Ishikawa (cell line): ENCODE results near the gene CSNK1E.

Experiments used
- CEBPB ChIP-seq: IDR thresholded peaks from 2 replicates; pipeline ENCODE4 v1.6.1; 2012
- CREB1 ChIP-seq: IDR thresholded peaks from 2 replicates; pipeline ENCODE4 v1.6.1; 2012; ENCODE audit warnings: low read depth
- EGR1 ChIP-seq: IDR thresholded peaks from 2 replicates; pipeline ENCODE4 v1.6.1; 2012
- EP300 ChIP-seq: IDR thresholded peaks from 2 replicates; pipeline ENCODE4 v1.6.1; 2012; ENCODE audit warnings: borderline replicate concordance
- FOXM1 ChIP-seq: IDR thresholded peaks from 2 replicates; pipeline ENCODE4 v1.6.1; 2012; ENCODE audit warnings: low read depth, borderline replicate concordance
- NFIC ChIP-seq: IDR thresholded peaks from 2 replicates; pipeline ENCODE4 v1.6.1; 2012
- RAD21 ChIP-seq: IDR thresholded peaks from 2 replicates; pipeline ENCODE4 v1.6.1; 2012; ENCODE audit warnings: low read depth
- TAF1 ChIP-seq: IDR thresholded peaks from 2 replicates; pipeline ENCODE4 v1.6.1; 2012; ENCODE audit warnings: low read depth, mild to moderate bottlenecking
- TCF12 ChIP-seq: IDR thresholded peaks from 2 replicates; pipeline ENCODE4 v1.6.1; 2012; ENCODE audit warnings: low read depth
- TEAD4 ChIP-seq: IDR thresholded peaks from 2 replicates; pipeline ENCODE4 v1.6.1; 2012
- YY1 ChIP-seq: IDR thresholded peaks from 2 replicates; pipeline ENCODE4 v1.6.1; 2012; ENCODE audit warnings: low read depth
- ZBTB7A ChIP-seq: IDR thresholded peaks from 2 replicates; pipeline ENCODE4 v1.6.1; 2012; ENCODE audit warnings: low read depth
- TF ChIP-seq, protein P1 (sequence below): IDR thresholded peaks from 2 replicates; pipeline ENCODE4 v1.6.1; 2012
- TF ChIP-seq, protein P2 (sequence below): IDR thresholded peaks from 2 replicates; pipeline ENCODE4 v1.6.1; 2012
- TF ChIP-seq, protein P3 (sequence below): IDR thresholded peaks from 2 replicates; pipeline ENCODE4 v1.6.1; 2012; ENCODE audit warnings: low read depth, mild to moderate bottlenecking

CSNK1E gene

DNA sequence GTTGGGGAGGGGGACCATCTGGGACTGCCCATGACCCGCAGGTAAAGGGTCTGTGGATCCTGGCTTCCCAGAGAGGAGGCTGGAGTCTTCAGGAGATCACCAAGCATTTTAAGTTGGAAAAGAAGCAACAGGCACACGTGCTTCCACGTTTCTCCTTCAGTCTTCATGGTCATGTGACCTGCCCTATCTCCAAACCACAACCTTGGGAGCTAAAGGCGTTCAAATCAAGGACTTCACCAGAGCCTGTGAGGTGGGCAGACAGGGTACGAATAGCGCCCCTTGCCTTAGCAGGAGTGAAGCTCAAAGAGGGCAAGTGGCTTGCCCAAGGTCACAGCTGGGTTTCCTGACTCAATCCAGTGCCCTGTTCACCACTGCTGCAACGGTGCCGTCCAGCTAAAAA is 51.1 kb downstream of the CSNK1E start:
- no peak for TF ChIP-seq EP300
- TF ChIP-seq, protein P1, sequence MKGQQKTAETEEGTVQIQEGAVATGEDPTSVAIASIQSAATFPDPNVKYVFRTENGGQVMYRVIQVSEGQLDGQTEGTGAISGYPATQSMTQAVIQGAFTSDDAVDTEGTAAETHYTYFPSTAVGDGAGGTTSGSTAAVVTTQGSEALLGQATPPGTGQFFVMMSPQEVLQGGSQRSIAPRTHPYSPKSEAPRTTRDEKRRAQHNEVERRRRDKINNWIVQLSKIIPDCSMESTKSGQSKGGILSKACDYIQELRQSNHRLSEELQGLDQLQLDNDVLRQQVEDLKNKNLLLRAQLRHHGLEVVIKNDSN: peak; percentile 54; the same call in 1 of the 2 replicates

DNA sequence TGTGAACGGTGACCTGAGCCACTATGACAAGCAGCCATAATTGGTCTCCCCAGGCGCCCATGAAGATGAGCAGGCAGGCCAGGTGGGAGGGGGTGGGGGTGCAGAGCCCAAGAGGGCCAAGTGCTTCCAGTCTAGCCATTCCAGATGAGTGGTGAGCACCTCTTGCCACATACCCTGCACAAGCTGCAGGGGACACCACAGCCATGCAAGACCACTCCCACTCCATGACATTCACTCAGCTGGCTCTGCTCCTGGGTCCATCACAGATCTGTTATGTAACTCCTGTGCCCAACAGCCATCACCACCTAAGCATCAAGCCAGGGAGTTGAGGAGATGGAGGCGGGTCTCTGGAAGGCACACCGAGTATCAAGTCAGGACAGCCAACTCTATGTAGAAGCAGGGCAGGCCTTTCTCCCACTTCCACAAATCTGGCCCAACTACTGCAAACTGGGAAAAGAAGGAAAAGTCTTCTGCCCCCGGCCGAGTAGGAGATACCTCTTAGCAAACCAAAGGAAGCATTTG is 52.9 kb downstream of the CSNK1E start:
- no peak for TF ChIP-seq TEAD4
- TF ChIP-seq, protein P2, sequence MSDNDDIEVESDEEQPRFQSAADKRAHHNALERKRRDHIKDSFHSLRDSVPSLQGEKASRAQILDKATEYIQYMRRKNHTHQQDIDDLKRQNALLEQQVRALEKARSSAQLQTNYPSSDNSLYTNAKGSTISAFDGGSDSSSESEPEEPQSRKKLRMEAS: no peak
- no peak for TF ChIP-seq EGR1
- no peak for TF ChIP-seq CREB1
- TF ChIP-seq FOXM1: no peak
- no peak for TF ChIP-seq NFIC
- TF ChIP-seq ZBTB7A: no peak
- no peak for TF ChIP-seq EP300
- TF ChIP-seq, protein P3, sequence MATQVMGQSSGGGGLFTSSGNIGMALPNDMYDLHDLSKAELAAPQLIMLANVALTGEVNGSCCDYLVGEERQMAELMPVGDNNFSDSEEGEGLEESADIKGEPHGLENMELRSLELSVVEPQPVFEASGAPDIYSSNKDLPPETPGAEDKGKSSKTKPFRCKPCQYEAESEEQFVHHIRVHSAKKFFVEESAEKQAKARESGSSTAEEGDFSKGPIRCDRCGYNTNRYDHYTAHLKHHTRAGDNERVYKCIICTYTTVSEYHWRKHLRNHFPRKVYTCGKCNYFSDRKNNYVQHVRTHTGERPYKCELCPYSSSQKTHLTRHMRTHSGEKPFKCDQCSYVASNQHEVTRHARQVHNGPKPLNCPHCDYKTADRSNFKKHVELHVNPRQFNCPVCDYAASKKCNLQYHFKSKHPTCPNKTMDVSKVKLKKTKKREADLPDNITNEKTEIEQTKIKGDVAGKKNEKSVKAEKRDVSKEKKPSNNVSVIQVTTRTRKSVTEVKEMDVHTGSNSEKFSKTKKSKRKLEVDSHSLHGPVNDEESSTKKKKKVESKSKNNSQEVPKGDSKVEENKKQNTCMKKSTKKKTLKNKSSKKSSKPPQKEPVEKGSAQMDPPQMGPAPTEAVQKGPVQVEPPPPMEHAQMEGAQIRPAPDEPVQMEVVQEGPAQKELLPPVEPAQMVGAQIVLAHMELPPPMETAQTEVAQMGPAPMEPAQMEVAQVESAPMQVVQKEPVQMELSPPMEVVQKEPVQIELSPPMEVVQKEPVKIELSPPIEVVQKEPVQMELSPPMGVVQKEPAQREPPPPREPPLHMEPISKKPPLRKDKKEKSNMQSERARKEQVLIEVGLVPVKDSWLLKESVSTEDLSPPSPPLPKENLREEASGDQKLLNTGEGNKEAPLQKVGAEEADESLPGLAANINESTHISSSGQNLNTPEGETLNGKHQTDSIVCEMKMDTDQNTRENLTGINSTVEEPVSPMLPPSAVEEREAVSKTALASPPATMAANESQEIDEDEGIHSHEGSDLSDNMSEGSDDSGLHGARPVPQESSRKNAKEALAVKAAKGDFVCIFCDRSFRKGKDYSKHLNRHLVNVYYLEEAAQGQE: no peak
- no peak for TF ChIP-seq TCF12
- TF ChIP-seq, protein P1: no peak
- no peak for TF ChIP-seq RAD21
- TF ChIP-seq YY1: no peak
- no peak for TF ChIP-seq TAF1
- no peak for TF ChIP-seq CEBPB

DNA sequence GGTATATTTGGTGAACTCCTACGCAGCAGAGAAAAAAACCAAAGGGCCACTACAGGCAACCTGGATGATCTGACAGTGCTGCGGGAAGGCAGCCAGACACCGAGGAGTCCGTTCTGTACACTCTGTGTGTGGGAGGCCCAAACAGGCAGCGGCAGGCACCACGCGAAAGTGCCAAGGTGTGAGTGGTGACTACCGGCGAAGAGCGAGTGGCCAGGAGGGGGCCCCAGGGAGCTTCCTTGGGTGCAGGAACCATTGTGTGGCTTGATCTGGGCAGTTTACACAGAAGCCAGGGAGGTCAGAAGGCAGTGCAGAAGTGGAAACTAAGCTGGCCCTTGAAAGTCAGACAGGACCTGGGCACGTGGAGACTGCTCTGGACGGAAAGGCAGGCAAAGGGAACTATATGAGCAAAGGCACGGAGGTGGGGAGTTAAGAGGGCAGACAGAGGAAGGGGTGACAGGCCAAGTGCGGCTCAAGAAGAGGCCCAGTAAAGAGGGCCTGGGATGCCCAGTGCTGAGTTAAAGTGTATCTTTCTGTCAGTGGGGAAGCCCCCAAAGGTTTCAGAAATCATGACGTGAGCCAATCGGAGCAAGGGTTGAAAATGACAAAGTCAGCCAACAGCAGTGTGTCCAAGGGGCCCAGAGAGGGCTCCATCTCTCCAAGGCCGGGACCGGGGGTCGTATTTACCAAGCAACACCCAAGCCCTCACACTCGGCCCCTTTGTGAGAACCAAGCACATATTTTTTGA is 55.0 kb downstream of the CSNK1E start:
- TF ChIP-seq RAD21: peak; percentile 55
- TF ChIP-seq CEBPB: no peak

DNA sequence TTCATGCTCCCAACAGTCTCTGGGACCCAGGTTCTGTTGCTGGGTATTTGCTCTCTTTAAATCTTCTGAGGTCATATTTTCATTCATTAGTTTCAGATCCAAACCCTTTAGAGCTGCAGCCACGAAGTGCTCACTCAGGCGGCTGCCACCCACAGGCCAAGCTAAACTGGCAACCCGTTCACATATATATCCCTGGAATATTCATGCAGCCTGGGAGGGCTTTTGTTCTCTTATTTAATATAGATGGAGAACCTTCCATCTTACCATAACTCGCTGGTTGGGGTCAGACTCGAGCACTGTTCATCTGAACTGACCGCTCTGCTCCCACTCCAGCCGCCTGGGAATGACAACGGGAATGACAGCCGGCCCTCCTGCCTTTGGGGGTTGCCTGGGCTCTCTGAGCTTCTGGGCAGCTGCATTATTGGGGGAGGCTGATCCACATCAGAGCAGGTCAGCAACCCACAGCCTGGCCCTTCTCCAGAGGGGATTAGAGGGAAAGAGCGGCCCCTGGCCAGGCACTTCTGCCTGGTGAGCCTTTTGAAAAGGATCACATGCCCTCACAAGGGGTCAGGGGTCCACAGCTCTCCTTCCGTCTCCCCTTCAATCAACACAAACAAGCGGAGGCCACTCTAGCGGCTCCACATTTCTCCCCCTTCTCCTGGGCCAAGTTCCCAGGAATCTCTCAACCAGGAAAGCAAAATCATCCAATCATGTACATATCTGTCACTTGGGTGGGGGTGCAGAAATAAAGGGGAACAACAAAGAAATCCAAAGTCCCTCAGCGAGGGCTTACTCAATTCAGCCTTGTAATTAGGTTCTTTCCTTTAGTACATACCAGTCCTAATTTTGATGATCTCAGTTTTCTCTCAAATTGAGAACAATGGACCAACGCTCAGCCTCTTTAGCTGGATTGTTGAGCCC is 56.2 kb downstream of the CSNK1E start:
- TF ChIP-seq, protein P1: no peak
- TF ChIP-seq CEBPB: no peak
- no peak for TF ChIP-seq TCF12
- no peak for TF ChIP-seq TEAD4
- no peak for TF ChIP-seq NFIC
- TF ChIP-seq RAD21: no peak
- TF ChIP-seq, protein P2: no peak
- no peak for TF ChIP-seq FOXM1
- TF ChIP-seq EGR1: no peak
- no peak for TF ChIP-seq EP300
- TF ChIP-seq CREB1: no peak

DNA sequence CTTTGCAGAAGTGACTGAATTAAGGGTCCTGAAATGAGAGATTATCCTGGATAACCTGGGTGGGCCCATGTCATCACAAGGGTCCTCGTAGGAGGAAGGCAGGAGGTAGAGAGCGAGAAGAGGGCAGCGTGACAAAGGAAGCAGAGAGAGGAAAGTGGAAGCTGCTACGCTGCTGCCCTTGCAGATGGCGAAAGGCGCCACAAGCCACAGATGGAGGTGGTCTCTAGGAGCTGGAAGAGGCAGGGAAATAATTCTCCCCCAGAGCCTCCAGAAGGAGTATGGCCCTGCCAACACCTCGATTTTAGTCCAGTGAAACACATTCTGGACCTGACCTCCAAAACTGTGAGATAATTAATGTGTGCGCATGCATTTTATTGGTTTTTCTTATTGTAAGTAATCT is 57.9 kb downstream of the CSNK1E start:
- TF ChIP-seq RAD21 (no peak), FOXM1 (no peak), YY1 (no peak), TCF12 (no peak), CEBPB (no peak), ZBTB7A (no peak), EGR1 (no peak), CREB1 (no peak), NFIC (no peak), TAF1 (no peak), EP300 (no peak)
- TF ChIP-seq, protein P1: no peak
- TF ChIP-seq, protein P2: no peak
- TF ChIP-seq, protein P3: no peak
